Measurements from ENCODE around the gene BTBD7.

GRCh38 chr14:93245764-93246420 lies 86.9 kb downstream of the BTBD7 start:
- no peak for TF ChIP-seq REST (IDR thresholded peaks at IDR 0.05; ENCODE audit: low read depth)
- no peak for TF ChIP-seq CTCF (IDR thresholded peaks at IDR 0.05 in 2 of 3, conservative IDR thresholded peaks at IDR 0.05 in 1 of 3; ENCODE audit: borderline replicate concordance in 1 of 3, insufficient read depth in 1 of 3, low read depth in 2 of 3, low read length in 2 of 3)
- no peak for TF ChIP-seq EGR1 (IDR thresholded peaks at IDR 0.05; ENCODE audit: low read depth)
- TF ChIP-seq CEBPB (IDR thresholded peaks at IDR 0.05; ENCODE audit: low read depth), result no peak
- no peak for TF ChIP-seq EZH2 (IDR thresholded peaks at IDR 0.05)
- TF ChIP-seq ATF3 (IDR thresholded peaks at IDR 0.05), result no peak
- TF ChIP-seq POLR2A (IDR thresholded peaks at IDR 0.05; ENCODE audit: borderline replicate concordance, extremely low read depth, insufficient read depth, insufficient read length), result no peak
